SK-N-SH (cell line): Measurements from ENCODE around the gene BCAP31.

Experiments
- CHD2 ChIP-seq: fragments of 150-350 bp; IDR thresholded peaks from 2 replicates; pipeline ENCODE4 v1.6.1; 2018; ENCODE audit warnings: low read length; ENCODE audit not compliant: partially characterized antibody
- EP300 ChIP-seq, 2 experiments: IDR thresholded peaks; 2 replicates each; pipeline versions ENCODE4 v1.4.0 to v1.6.1; 2012; ENCODE audit warnings: borderline replicate concordance in 1 of 2, low read depth in 1 of 2, low read length in 1 of 2
- FOXJ3 ChIP-seq: sonication (generic); formaldehyde crosslinking; IDR thresholded peaks from 2 replicates; pipeline ENCODE4 v1.5.1; 2020; ENCODE audit warnings: mild to moderate bottlenecking, missing genetic modification reagents
- MXI1 ChIP-seq: IDR thresholded peaks from 2 replicates; pipeline ENCODE4 v1.6.1; 2012; ENCODE audit warnings: mild to moderate bottlenecking, low read depth, low read length, improper control_type of control experiment
- POLR2AphosphoS5 ChIP-seq: IDR thresholded peaks from 2 replicates; pipeline ENCODE4 v1.6.1; 2012; ENCODE audit warnings: low read depth, low read length
- SMC3 ChIP-seq: IDR thresholded peaks from 2 replicates; pipeline ENCODE4 v1.6.1; 2012; ENCODE audit warnings: low read depth, low read length, improper control_type of control experiment
- TF ChIP-seq, protein P1 (sequence below): fragments of 200-600 bp; sonication (generic); IDR thresholded peaks from 2 replicates; pipeline ENCODE4 v1.6.1; 2017; ENCODE audit warnings: antibody characterized with exemption, mild to moderate bottlenecking, moderate library complexity
- TF ChIP-seq, protein P2 (sequence below): IDR thresholded peaks from 2 replicates; pipeline ENCODE4 v1.4.0; 2012; ENCODE audit warnings: low read depth, borderline replicate concordance
- TF ChIP-seq, protein P3 (sequence below): IDR thresholded peaks from 2 replicates; pipeline ENCODE4 v1.4.0; 2012; ENCODE audit warnings: low read depth, borderline replicate concordance
- TF ChIP-seq, protein P4 (sequence below): fragments of 150-350 bp; IDR thresholded peaks from 2 replicates; pipeline ENCODE4 v1.6.1; 2017; ENCODE audit warnings: antibody characterized with exemption, low read length, low read depth, borderline replicate concordance

GRCh38 chrX:153693216-153694086, 30.7 kb downstream of the BCAP31 start:
- TF ChIP-seq, protein P1, sequence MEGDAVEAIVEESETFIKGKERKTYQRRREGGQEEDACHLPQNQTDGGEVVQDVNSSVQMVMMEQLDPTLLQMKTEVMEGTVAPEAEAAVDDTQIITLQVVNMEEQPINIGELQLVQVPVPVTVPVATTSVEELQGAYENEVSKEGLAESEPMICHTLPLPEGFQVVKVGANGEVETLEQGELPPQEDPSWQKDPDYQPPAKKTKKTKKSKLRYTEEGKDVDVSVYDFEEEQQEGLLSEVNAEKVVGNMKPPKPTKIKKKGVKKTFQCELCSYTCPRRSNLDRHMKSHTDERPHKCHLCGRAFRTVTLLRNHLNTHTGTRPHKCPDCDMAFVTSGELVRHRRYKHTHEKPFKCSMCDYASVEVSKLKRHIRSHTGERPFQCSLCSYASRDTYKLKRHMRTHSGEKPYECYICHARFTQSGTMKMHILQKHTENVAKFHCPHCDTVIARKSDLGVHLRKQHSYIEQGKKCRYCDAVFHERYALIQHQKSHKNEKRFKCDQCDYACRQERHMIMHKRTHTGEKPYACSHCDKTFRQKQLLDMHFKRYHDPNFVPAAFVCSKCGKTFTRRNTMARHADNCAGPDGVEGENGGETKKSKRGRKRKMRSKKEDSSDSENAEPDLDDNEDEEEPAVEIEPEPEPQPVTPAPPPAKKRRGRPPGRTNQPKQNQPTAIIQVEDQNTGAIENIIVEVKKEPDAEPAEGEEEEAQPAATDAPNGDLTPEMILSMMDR = no peak
- TF ChIP-seq POLR2AphosphoS5 (no peak), MXI1 (no peak), SMC3 (no peak), EP300 (IDR thresholded peaks at IDR 0.05; ENCODE audit: borderline replicate concordance in 1 of 2, low read depth in 1 of 2, low read length in 1 of 2) (no peak), FOXJ3 (CRISPR knock-in tag) (no peak), CHD2 (no peak)
- TF ChIP-seq, protein P2, sequence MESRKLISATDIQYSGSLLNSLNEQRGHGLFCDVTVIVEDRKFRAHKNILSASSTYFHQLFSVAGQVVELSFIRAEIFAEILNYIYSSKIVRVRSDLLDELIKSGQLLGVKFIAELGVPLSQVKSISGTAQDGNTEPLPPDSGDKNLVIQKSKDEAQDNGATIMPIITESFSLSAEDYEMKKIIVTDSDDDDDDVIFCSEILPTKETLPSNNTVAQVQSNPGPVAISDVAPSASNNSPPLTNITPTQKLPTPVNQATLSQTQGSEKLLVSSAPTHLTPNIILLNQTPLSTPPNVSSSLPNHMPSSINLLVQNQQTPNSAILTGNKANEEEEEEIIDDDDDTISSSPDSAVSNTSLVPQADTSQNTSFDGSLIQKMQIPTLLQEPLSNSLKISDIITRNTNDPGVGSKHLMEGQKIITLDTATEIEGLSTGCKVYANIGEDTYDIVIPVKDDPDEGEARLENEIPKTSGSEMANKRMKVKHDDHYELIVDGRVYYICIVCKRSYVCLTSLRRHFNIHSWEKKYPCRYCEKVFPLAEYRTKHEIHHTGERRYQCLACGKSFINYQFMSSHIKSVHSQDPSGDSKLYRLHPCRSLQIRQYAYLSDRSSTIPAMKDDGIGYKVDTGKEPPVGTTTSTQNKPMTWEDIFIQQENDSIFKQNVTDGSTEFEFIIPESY = no peak
- TF ChIP-seq, protein P3, sequence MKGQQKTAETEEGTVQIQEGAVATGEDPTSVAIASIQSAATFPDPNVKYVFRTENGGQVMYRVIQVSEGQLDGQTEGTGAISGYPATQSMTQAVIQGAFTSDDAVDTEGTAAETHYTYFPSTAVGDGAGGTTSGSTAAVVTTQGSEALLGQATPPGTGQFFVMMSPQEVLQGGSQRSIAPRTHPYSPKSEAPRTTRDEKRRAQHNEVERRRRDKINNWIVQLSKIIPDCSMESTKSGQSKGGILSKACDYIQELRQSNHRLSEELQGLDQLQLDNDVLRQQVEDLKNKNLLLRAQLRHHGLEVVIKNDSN = no peak
- TF ChIP-seq, protein P4, sequence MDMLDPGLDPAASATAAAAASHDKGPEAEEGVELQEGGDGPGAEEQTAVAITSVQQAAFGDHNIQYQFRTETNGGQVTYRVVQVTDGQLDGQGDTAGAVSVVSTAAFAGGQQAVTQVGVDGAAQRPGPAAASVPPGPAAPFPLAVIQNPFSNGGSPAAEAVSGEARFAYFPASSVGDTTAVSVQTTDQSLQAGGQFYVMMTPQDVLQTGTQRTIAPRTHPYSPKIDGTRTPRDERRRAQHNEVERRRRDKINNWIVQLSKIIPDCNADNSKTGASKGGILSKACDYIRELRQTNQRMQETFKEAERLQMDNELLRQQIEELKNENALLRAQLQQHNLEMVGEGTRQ = no peak
